ENCODE data around the gene PTGIS. TPM values are rescaled to one million over a fixed set of nuclear protein-coding genes. Genes with fewer than 3 reads are reported as not detected.

Gene PTGIS
- polyA plus RNA-seq, 1 donor (not counting 4 experiments of a cell fraction or from before 2014, with no cell fraction given), result not detected

DNA sequence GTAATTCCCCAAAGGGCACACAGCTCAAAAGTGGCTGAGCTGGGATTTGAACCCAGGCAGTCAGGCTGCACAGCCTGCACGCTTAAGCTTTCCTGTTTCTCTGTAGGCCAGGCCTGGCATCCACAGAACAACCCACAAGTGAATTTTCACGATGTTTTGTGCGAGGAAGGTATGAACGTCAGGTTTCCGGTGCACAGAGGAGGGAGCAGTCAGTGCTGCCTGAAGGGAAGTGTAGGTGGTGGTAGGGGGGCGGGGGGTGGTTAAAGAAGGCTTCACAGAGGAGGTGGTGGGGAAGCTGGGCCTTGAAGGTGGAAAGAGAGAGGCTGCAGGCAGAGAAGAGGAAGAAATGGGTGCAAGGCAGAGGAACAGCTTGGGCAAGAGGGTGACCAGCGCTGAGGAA lies 99.5 kb downstream of the PTGIS start:
- H3K36me3 ChIP-seq (ENCODE audit: control insufficient read depth in 2 of 2, extremely low read depth in 1 of 2, insufficient read depth in 2 of 2, low read length in 2 of 2), result no peaks in the 10 kb centered on the region
- peaks cover 26% of the 10 kb centered on the region for H3K27me3 ChIP-seq (ENCODE audit: control insufficient read depth, extremely low read depth, insufficient read depth, low read length)
- H4K20me1 ChIP-seq (ENCODE audit: control insufficient read depth, extremely low read depth, insufficient read depth, low read length), result no peaks in the 10 kb centered on the region
- H3K9me1 ChIP-seq (ENCODE audit: control insufficient read depth, extremely low read depth, insufficient read depth, low read length), result no peaks in the 10 kb centered on the region
- dilution Hi-C loops (cut with MboI; ENCODE audit: extremely low pct_ligation_motif_present, low sequenced_read_pairs), result no loop called here
- no peaks in the 10 kb centered on the region for H3K4me1 ChIP-seq (ENCODE audit: control insufficient read depth, extremely low read depth, insufficient read depth, low read length)
- FAIRE-seq, result no peak
- H3K4me2 ChIP-seq (ENCODE audit: control insufficient read depth, extremely low read depth, insufficient read depth, low read depth, low read length), result no peak overlapping the region
- no peak overlapping the region for H3K4me3 ChIP-seq (ENCODE audit: control insufficient read depth in 2 of 3, extremely low read depth in 1 of 3, insufficient read depth in 2 of 3, low read depth in 1 of 3, low read length in 3 of 3)
- H3K9me3 ChIP-seq (ENCODE audit: control insufficient read depth, low read depth, low read length), result no peaks in the 10 kb centered on the region
- no peak overlapping the region for H2AFZ ChIP-seq (ENCODE audit: control insufficient read depth, low read length)
- H3K79me2 ChIP-seq (ENCODE audit: control insufficient read depth, insufficient read depth, low read length), result no peaks in the 10 kb centered on the region
- H3K27ac ChIP-seq (ENCODE audit: control insufficient read depth, insufficient read depth, low read length), result no peak overlapping the region
- DNase-seq (ENCODE audit: low read depth, low spot score), result no peak
- TF ChIP-seq EZH2 (IDR thresholded peaks at IDR 0.05; ENCODE audit: low read length), result no peak
- TF ChIP-seq, protein P1, sequence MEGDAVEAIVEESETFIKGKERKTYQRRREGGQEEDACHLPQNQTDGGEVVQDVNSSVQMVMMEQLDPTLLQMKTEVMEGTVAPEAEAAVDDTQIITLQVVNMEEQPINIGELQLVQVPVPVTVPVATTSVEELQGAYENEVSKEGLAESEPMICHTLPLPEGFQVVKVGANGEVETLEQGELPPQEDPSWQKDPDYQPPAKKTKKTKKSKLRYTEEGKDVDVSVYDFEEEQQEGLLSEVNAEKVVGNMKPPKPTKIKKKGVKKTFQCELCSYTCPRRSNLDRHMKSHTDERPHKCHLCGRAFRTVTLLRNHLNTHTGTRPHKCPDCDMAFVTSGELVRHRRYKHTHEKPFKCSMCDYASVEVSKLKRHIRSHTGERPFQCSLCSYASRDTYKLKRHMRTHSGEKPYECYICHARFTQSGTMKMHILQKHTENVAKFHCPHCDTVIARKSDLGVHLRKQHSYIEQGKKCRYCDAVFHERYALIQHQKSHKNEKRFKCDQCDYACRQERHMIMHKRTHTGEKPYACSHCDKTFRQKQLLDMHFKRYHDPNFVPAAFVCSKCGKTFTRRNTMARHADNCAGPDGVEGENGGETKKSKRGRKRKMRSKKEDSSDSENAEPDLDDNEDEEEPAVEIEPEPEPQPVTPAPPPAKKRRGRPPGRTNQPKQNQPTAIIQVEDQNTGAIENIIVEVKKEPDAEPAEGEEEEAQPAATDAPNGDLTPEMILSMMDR (optimal IDR thresholded peaks at IDR 0.05 in 1 of 3, IDR thresholded peaks at IDR 0.05 in 1 of 3, conservative IDR thresholded peaks at IDR 0.05 in 1 of 3; ENCODE audit: extremely low read depth in 1 of 3, insufficient read depth in 2 of 3, low read length in 3 of 3), result no peak
- H3K9ac ChIP-seq (ENCODE audit: control insufficient read depth, extremely low read depth, insufficient read depth, low read length), result no peak overlapping the region

DNA sequence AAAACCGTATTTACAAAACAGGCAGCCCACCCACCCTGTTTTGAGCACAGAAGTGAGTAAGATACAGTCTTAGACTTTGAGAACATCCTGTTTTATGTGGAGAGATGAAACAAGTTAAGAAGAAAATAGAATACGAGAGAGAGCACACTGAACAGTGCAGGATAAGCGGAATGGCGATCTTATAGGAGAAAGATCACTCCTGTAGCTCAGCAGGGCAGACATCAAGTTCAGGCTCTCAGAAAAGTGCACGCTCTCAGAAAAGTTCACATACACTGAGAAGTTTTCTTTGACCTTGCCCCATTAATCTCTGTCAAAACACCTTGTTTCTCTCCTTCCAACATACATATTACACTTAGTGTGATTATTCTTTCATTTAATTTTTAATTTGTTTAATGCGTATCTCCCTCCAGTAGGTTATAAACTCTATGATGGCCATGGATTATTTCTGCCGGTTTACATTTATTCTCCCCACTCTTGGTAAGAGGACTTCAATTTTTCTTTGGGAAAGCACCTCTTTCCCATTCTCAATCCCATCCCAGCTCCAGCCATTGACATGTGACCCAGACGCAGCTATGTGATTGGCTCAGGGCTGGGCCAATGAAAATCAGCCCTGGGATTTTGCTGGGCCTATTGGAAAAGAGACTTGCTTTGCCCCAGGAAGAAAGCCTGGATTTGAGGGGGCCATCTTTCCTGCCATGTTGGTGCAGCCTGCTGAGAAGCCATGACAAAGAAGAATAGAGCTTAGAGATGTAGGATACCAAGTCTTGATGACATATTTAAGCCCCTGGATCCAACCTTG lies 101.6 kb downstream of the PTGIS start:
- H3K9me3 ChIP-seq (ENCODE audit: control insufficient read depth, low read depth, low read length), result no peaks in the 10 kb centered on the region
- no peak overlapping the region for H3K27ac ChIP-seq (ENCODE audit: control insufficient read depth, insufficient read depth, low read length)
- H3K9me1 ChIP-seq (ENCODE audit: control insufficient read depth, extremely low read depth, insufficient read depth, low read length), result no peaks in the 10 kb centered on the region
- no peaks in the 10 kb centered on the region for H3K4me1 ChIP-seq (ENCODE audit: control insufficient read depth, extremely low read depth, insufficient read depth, low read length)
- no peaks in the 10 kb centered on the region for H4K20me1 ChIP-seq (ENCODE audit: control insufficient read depth, extremely low read depth, insufficient read depth, low read length)
- dilution Hi-C loops (cut with MboI; ENCODE audit: extremely low pct_ligation_motif_present, low sequenced_read_pairs), result no loop called here
- no peak for DNase-seq (ENCODE audit: low read depth, low spot score)
- H3K27me3 ChIP-seq (ENCODE audit: control insufficient read depth, extremely low read depth, insufficient read depth, low read length), result peaks cover 30% of the 10 kb centered on the region
- no peak overlapping the region for H3K4me2 ChIP-seq (ENCODE audit: control insufficient read depth, extremely low read depth, insufficient read depth, low read depth, low read length)
- no peak for TF ChIP-seq EZH2 (IDR thresholded peaks at IDR 0.05; ENCODE audit: low read length)
- TF ChIP-seq, protein P1 (optimal IDR thresholded peaks at IDR 0.05 in 1 of 3, IDR thresholded peaks at IDR 0.05 in 1 of 3, conservative IDR thresholded peaks at IDR 0.05 in 1 of 3; ENCODE audit: extremely low read depth in 1 of 3, insufficient read depth in 2 of 3, low read length in 3 of 3), result no peak
- no peaks in the 10 kb centered on the region for H3K79me2 ChIP-seq (ENCODE audit: control insufficient read depth, insufficient read depth, low read length)
- H2AFZ ChIP-seq (ENCODE audit: control insufficient read depth, low read length), result no peak overlapping the region
- FAIRE-seq, result no peak
- H3K36me3 ChIP-seq (ENCODE audit: control insufficient read depth in 2 of 2, extremely low read depth in 1 of 2, insufficient read depth in 2 of 2, low read length in 2 of 2), result no peaks in the 10 kb centered on the region
- H3K4me3 ChIP-seq (ENCODE audit: control insufficient read depth in 2 of 3, extremely low read depth in 1 of 3, insufficient read depth in 2 of 3, low read depth in 1 of 3, low read length in 3 of 3), result no peak overlapping the region
- H3K9ac ChIP-seq (ENCODE audit: control insufficient read depth, extremely low read depth, insufficient read depth, low read length), result no peak overlapping the region

Data from keratinocyte (primary cell).